D721Med (cell line): ENCODE measurements around the gene EXOC3L2.

ENCODE experiments used
- DNase-seq: peaks from one replicate; pipeline ENCODE4 v3.0.0; 2011; ENCODE audit warnings: low spot score; ENCODE audit not compliant: insufficient read length
- FAIRE-seq: peaks from 2 replicates; lab custom pipeline; 2011; peaks lifted over from hg19 to GRCh38; lab: Jason Lieb, UNC
- TF ChIP-seq, protein P1 (sequence below): IDR thresholded peaks from 2 replicates; pipeline ENCODE4 v1.5.1; 2012; ENCODE audit warnings: mild to moderate bottlenecking, control low read depth; ENCODE audit not compliant: insufficient read depth; ENCODE audit errors: missing control alignments

The EXOC3L2 gene

DNA sequence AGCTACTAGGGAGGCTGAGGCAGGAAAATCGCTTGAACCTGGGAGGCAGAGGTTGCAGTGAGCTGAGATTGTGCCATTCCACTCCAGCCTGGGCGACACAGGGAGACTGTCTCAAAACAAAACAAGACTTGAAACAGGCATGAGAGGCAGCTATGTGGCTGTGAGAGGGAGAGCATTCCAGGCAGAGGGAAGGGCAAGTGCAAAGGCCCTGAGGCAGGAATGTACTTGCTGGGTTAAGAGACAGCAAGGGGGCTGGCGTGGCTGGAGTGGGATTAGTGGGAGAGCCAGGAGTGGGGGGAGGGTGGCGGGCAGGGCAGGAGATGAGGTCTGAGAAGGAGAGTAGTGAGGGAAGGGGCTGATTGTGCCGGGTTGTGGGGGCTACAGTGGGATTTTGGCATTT is 21.3 kb downstream of the EXOC3L2 start:
- DNase-seq = no peak
- TF ChIP-seq, protein P1, sequence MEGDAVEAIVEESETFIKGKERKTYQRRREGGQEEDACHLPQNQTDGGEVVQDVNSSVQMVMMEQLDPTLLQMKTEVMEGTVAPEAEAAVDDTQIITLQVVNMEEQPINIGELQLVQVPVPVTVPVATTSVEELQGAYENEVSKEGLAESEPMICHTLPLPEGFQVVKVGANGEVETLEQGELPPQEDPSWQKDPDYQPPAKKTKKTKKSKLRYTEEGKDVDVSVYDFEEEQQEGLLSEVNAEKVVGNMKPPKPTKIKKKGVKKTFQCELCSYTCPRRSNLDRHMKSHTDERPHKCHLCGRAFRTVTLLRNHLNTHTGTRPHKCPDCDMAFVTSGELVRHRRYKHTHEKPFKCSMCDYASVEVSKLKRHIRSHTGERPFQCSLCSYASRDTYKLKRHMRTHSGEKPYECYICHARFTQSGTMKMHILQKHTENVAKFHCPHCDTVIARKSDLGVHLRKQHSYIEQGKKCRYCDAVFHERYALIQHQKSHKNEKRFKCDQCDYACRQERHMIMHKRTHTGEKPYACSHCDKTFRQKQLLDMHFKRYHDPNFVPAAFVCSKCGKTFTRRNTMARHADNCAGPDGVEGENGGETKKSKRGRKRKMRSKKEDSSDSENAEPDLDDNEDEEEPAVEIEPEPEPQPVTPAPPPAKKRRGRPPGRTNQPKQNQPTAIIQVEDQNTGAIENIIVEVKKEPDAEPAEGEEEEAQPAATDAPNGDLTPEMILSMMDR = no peak
- no peak for FAIRE-seq

DNA sequence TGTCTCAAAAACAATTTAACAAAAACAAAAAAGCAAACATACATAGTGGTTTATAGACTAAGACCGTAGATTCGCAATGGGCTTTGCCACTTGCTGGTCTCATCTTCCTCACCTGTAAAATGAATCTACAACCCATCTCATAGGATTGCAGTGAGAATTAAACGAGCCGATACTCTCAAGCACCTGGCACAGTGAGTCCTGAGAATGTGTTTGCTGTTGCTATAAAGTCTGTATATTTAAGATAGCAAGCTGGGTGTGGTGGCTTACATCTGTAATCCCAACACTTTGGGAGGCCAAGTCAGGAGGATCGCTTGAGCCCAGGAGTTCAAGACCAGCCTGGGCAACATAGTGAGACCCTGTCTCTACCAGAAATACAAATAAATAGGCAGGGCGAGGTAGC is 22.5 kb downstream of the EXOC3L2 start:
- FAIRE-seq = no peak
- TF ChIP-seq, protein P1 = no peak
- DNase-seq = no peak

DNA sequence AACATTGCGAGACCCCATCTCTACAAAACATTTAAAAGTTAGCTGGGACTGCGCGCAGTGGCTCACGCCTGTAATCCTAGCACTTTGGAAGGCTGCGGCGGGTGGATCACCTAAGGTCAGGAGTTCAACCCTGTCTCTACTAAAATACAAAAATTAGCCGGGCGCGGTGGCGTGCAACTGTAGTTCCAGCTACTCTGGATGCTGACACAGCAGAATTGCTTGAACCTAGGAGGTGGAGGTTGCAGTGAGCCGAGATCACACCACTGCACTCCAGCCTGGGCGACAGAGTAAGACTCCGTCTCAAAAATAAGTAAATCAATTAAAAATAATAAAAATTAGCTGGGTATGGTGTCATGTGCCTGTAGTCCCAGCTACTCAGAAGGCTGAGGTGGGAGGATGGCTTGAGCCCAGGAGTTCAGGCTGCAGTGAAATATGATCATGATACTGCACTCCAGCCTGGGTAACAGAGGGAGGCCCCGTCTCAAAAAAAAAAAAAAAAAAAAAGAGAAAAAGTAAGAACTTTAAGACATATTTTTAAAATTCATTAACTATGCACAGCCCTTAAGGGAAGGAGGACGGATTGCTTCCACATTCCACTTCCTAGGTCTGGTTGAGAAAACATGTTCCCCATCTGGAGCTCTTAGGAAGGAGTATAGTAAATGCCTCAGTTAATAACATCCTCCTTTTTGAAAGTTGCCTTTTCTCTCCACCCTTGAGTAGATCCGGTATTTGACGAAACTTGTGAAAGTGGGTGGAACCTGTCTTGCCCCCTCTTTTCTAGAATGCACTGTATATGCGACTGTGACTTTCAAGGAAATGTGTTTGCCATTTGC is 26.1 kb downstream of the EXOC3L2 start:
- TF ChIP-seq, protein P1 = no peak
- FAIRE-seq = no peak
- DNase-seq = no peak

DNA sequence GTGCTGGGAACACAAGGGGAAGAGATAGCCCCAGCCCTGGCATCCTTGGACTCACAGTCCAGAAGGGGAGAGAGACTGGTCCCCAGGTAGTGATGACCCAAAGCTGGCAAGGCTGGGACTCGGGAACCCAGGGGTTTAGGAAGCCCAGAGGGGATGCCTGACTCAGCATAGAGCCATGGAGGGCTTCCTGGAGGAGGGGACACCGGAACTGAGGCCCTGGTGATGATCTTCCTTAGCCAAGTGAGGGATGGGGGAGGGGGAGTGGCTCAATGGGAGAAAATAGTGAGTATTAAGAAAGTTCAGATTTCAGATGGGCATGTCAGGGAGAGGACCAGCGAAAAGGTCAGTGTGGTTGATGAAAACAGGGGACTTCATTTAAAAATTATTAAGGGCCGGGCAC is 26.8 kb downstream of the EXOC3L2 start:
- FAIRE-seq (no peak), DNase-seq (no peak)
- TF ChIP-seq, protein P1 = no peak

DNA sequence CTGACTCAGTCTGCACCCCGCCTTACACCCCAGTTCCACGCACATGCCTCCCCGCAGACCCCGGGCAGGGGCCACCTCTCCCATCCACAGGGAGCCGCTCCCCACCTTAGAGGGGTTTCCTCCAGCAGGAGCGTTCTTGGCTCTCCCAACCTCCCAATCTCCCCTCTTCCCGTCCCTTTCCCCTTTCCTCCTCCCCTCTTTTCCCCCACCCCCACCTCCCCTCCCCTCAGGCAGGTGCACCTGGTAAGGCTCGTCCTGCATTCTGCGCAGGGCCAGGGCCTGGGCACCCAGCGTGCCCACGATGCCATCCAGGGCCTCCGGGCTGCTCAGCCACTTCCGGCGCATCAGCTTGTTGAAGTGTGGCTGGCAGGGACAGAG is 27.3 kb downstream of the EXOC3L2 start:
- FAIRE-seq (no peak), DNase-seq (no peak)
- TF ChIP-seq, protein P1 = no peak

DNA sequence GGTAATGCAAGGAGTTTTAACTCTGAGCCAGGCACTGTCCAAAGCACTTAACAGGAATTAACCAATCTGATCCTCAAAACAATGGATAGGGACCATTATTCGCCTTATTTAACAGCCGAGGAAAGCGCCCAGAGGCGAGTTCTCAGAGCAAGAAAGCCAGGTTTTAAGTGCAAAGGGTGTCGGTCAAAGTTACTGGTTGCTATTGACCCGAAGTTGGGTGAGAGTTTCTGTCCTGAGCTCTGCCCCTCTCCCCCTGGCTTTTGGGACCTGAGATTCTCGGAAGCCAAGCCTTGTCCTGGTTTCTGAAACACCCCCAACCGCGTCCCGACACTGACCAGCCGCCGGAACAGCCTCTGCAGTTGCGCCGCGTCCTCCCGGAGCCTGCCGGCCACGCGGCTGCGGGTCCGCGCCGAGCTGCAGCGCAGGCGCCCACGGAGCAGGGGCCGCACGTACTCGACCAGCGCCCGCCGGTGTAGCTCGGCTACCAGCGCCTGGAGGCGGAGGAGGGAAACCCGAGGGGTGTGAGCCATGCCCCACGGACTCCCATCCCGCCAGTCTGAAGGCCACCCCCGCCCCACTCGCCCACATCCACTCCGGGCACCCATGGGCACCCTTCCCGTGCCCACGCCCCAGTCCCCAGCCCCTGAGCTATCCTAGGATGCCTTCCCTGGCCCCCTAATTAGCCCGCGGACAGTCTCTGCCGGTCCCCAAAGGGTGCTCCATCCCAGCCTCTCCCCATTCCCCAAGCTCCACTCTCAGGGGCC is 27.8 kb downstream of the EXOC3L2 start:
- FAIRE-seq (no peak), DNase-seq (no peak)
- TF ChIP-seq, protein P1 = no peak
